Liver (tissue), 9 donors: Measurements from ENCODE around the gene OR5B3. TPM values are rescaled to one million over a fixed set of nuclear protein-coding genes. Genes with fewer than 3 reads are reported as not detected.
A peak's percentile ranks its signal among the peaks of the same experiment; 100 is the strongest.

Experiments
- DNase-seq: peaks from one replicate; pipeline ENCODE4 v3.0.0-alpha.2; 2017; ENCODE audit warnings: low spot score
- H3K27ac ChIP-seq, 2 donors: one replicate each; pipeline ENCODE4 v1.7.0; 2013; ENCODE audit warnings: inconsistent platforms in 2 of 2, low read length in 2 of 2, control low read depth in 1 of 2, low read depth in 1 of 2, mild to moderate bottlenecking in 1 of 2
- H3K27me3 ChIP-seq, 4 donors: one replicate each; pipeline versions ENCODE4 v1.6.1 to v1.7.0; 2013; ENCODE audit warnings: low read length in 3 of 4, inconsistent platforms in 1 of 4, mild to moderate bottlenecking in 1 of 4, moderate library complexity in 1 of 4; ENCODE audit not compliant: control insufficient read depth in 4 of 4, insufficient read depth in 4 of 4
- H3K36me3 ChIP-seq, 4 donors: one replicate each; pipeline versions ENCODE4 v1.6.1 to v1.7.0; 2013; ENCODE audit warnings: low read length in 3 of 4, mild to moderate bottlenecking in 3 of 4, low read depth in 1 of 4, moderate library complexity in 1 of 4; ENCODE audit not compliant: control insufficient read depth in 4 of 4, insufficient read depth in 3 of 4
- H3K4me1 ChIP-seq, 4 donors: one replicate each; pipeline versions ENCODE4 v1.6.1 to v1.7.0; 2013; ENCODE audit warnings: low read length in 3 of 4, mild to moderate bottlenecking in 3 of 4, moderate library complexity in 1 of 4; ENCODE audit not compliant: control insufficient read depth in 4 of 4, insufficient read depth in 4 of 4
- H3K4me3 ChIP-seq, 3 donors: one replicate each; pipeline versions ENCODE4 v1.6.1 to v1.7.0; 2013; ENCODE audit warnings: low read length in 3 of 3, control low read depth in 1 of 3, low read depth in 1 of 3, mild to moderate bottlenecking in 1 of 3
- H3K9ac ChIP-seq, 2 donors: one replicate each; pipeline ENCODE4 v1.7.0; 2013; ENCODE audit warnings: low read length in 2 of 2, mild to moderate bottlenecking in 2 of 2, moderate library complexity in 2 of 2, control low read depth in 1 of 2, low read depth in 1 of 2
- H3K9me3 ChIP-seq, 4 donors: one replicate each; pipeline versions ENCODE4 v1.6.1 to v1.7.0; 2013; ENCODE audit warnings: low read length in 3 of 4; ENCODE audit not compliant: control insufficient read depth in 4 of 4
- EGR1 ChIP-seq, 2 donors: IDR thresholded peaks; 2 replicates each; pipeline ENCODE4 v1.6.1; 2016 to 2018; ENCODE audit warnings: antibody characterized with exemption in 2 of 2, low read depth in 2 of 2
- FOXA1 ChIP-seq: IDR thresholded peaks from 2 replicates; pipeline ENCODE4 v1.6.1; 2016; ENCODE audit warnings: antibody characterized with exemption
- FOXA2 ChIP-seq: IDR thresholded peaks from 2 replicates; pipeline ENCODE4 v1.6.1; 2016; ENCODE audit warnings: antibody characterized with exemption
- GABPA ChIP-seq, 2 donors: IDR thresholded peaks in 1 of 2; conservative IDR thresholded peaks in 1 of 2; 2 replicates each; pipeline ENCODE4 v1.6.1; 2016; ENCODE audit warnings: antibody characterized with exemption in 2 of 2, mild to moderate bottlenecking in 1 of 2, moderate library complexity in 1 of 2
- HNF4A ChIP-seq, 2 donors: conservative IDR thresholded peaks; 2 replicates each; pipeline ENCODE4 v1.6.1; 2016; ENCODE audit warnings: antibody characterized with exemption in 2 of 2, mild to moderate bottlenecking in 2 of 2
- HNF4G ChIP-seq: IDR thresholded peaks from 2 replicates; pipeline ENCODE4 v1.6.1; 2016; ENCODE audit warnings: antibody characterized with exemption
- JUND ChIP-seq, 2 donors: IDR thresholded peaks; 2 replicates each; pipeline ENCODE4 v1.6.1; 2016; ENCODE audit warnings: antibody characterized with exemption in 2 of 2
- NR2F2 ChIP-seq: IDR thresholded peaks from 2 replicates; pipeline ENCODE4 v1.6.1; 2016; ENCODE audit warnings: antibody characterized with exemption
- RAD21 ChIP-seq, 2 donors: IDR thresholded peaks; 2 replicates each; pipeline ENCODE4 v1.6.1; 2016; ENCODE audit warnings: antibody characterized with exemption in 2 of 2, mild to moderate bottlenecking in 2 of 2
- RXRA ChIP-seq, 2 donors: IDR thresholded peaks; 2 replicates each; pipeline ENCODE4 v1.6.1; 2017 to 2018; ENCODE audit warnings: antibody characterized with exemption in 2 of 2, mild to moderate bottlenecking in 1 of 2
- TAF1 ChIP-seq: conservative IDR thresholded peaks from 2 replicates; pipeline ENCODE4 v1.6.1; 2016; ENCODE audit warnings: antibody characterized with exemption, mild to moderate bottlenecking
- YY1 ChIP-seq: IDR thresholded peaks from 2 replicates; pipeline ENCODE4 v1.6.1; 2016; ENCODE audit warnings: antibody characterized with exemption, mild to moderate bottlenecking
- WGBS: extraction: QIAGEN DNeasy Blood & Tissue Kit; methylation state at CpG from one replicate; pipeline ENCODE4 v1.1.7; 2013; 5-methylcytosine and 5-hydroxymethylcytosine counted together
- polyA plus RNA-seq, 2 donors: library from polyadenylated mRNA; stranded (reverse) in 1 of 2; unstranded in 1 of 2; fragments of 200-250 nt in 1 of 2; fragments of >200 nt in 1 of 2; fragmentation: Nextera tagmentation in 1 of 2; extraction: Ambion mirVana in 1 of 2; gene quantifications; one replicate each; pipeline versions ENCODE4 v1.2.1 to v1.2.3, GENCODE V29; 2013 to 2015
- total RNA-seq, 2 donors: library from RNA; depleted of rRNA; stranded (reverse); fragments of >200 nt; gene quantifications; one replicate each; pipeline ENCODE4 v1.2.3, GENCODE V29; 2014
- TF ChIP-seq, protein P1 (sequence below): fragments of 150-350 bp; IDR thresholded peaks from 2 replicates; pipeline ENCODE4 v1.5.1; 2017; ENCODE audit warnings: improper control_type of control experiment, low read depth, low read length; ENCODE audit not compliant: missing input control
- TF ChIP-seq, protein P2 (sequence below): IDR thresholded peaks from 2 replicates; pipeline ENCODE4 v1.6.1; 2016; ENCODE audit warnings: antibody characterized with exemption, mild to moderate bottlenecking
- TF ChIP-seq, protein P3 (sequence below): IDR thresholded peaks from 2 replicates; pipeline ENCODE4 v1.6.1; 2016; ENCODE audit warnings: antibody characterized with exemption
- TF ChIP-seq, protein P4 (sequence below): IDR thresholded peaks from 2 replicates; pipeline ENCODE4 v1.6.1; 2016; ENCODE audit warnings: antibody characterized with exemption
- TF ChIP-seq, protein P5 (sequence below): IDR thresholded peaks from 2 replicates; pipeline ENCODE4 v1.6.1; 2016; ENCODE audit warnings: antibody characterized with exemption
- donor health status: healthy.
- donor health status: healthy.
- donor health status: healthy.
- donor health status: healthy.
- donor health status: healthy.

Gene OR5B3
- total and polyA plus RNA-seq, 4 donors = not detected

DNA sequence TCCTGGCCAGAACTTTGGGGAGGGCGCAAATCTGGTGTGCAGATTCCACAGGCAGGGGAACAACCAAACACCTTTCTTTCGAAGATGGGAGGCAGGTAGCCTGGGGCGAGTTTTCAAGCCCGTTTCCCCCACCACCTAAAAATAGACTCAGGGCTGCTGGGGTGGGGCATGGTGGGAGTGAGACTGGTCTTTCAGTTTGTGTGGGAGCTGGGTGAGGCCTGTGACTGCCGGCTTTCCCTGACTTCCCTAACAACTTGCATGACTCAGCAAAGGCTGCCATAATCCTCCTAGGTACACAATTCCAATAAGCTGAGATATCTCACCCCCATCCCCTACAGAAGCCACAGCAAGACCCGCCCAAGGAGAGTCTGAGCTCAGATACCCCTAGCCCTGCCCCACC lies 39.6 kb upstream of the OR5B3 start:
- Histone ChIP-seq H3K9ac (peak overlapping the region in 1 of 2 donors; percentile 12), H3K27ac (no peak overlapping the region), H3K27me3 (no peaks in the 10 kb centered on the region), H3K4me3 (no peak overlapping the region), H3K4me1 (no peaks in the 10 kb centered on the region), H3K9me3 (peaks cover 6 to 8% (median 7%) of the 10 kb centered on the region in 4 donors), H3K36me3 (no peaks in the 10 kb centered on the region)
- WGBS = 69% methylated on average over 6 of the region's 6 CpGs
- no peak for DNase-seq
- TF ChIP-seq HNF4A (conservative IDR thresholded peaks at IDR 0.05) (no peak), FOXA1 (no peak), HNF4G (no peak), NR2F2 (no peak), RXRA (IDR thresholded peaks at IDR 0.05) (no peak), EGR1 (IDR thresholded peaks at IDR 0.05; ENCODE audit: low read depth in 2 of 2) (no peak), JUND (IDR thresholded peaks at IDR 0.05) (no peak), GABPA (IDR thresholded peaks at IDR 0.05 in 1 of 2, conservative IDR thresholded peaks at IDR 0.05 in 1 of 2) (no peak), TAF1 (no peak), YY1 (no peak)
- TF ChIP-seq, protein P1, sequence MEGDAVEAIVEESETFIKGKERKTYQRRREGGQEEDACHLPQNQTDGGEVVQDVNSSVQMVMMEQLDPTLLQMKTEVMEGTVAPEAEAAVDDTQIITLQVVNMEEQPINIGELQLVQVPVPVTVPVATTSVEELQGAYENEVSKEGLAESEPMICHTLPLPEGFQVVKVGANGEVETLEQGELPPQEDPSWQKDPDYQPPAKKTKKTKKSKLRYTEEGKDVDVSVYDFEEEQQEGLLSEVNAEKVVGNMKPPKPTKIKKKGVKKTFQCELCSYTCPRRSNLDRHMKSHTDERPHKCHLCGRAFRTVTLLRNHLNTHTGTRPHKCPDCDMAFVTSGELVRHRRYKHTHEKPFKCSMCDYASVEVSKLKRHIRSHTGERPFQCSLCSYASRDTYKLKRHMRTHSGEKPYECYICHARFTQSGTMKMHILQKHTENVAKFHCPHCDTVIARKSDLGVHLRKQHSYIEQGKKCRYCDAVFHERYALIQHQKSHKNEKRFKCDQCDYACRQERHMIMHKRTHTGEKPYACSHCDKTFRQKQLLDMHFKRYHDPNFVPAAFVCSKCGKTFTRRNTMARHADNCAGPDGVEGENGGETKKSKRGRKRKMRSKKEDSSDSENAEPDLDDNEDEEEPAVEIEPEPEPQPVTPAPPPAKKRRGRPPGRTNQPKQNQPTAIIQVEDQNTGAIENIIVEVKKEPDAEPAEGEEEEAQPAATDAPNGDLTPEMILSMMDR = no peak
- TF ChIP-seq, protein P2, sequence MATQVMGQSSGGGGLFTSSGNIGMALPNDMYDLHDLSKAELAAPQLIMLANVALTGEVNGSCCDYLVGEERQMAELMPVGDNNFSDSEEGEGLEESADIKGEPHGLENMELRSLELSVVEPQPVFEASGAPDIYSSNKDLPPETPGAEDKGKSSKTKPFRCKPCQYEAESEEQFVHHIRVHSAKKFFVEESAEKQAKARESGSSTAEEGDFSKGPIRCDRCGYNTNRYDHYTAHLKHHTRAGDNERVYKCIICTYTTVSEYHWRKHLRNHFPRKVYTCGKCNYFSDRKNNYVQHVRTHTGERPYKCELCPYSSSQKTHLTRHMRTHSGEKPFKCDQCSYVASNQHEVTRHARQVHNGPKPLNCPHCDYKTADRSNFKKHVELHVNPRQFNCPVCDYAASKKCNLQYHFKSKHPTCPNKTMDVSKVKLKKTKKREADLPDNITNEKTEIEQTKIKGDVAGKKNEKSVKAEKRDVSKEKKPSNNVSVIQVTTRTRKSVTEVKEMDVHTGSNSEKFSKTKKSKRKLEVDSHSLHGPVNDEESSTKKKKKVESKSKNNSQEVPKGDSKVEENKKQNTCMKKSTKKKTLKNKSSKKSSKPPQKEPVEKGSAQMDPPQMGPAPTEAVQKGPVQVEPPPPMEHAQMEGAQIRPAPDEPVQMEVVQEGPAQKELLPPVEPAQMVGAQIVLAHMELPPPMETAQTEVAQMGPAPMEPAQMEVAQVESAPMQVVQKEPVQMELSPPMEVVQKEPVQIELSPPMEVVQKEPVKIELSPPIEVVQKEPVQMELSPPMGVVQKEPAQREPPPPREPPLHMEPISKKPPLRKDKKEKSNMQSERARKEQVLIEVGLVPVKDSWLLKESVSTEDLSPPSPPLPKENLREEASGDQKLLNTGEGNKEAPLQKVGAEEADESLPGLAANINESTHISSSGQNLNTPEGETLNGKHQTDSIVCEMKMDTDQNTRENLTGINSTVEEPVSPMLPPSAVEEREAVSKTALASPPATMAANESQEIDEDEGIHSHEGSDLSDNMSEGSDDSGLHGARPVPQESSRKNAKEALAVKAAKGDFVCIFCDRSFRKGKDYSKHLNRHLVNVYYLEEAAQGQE = no peak
- TF ChIP-seq, protein P3, sequence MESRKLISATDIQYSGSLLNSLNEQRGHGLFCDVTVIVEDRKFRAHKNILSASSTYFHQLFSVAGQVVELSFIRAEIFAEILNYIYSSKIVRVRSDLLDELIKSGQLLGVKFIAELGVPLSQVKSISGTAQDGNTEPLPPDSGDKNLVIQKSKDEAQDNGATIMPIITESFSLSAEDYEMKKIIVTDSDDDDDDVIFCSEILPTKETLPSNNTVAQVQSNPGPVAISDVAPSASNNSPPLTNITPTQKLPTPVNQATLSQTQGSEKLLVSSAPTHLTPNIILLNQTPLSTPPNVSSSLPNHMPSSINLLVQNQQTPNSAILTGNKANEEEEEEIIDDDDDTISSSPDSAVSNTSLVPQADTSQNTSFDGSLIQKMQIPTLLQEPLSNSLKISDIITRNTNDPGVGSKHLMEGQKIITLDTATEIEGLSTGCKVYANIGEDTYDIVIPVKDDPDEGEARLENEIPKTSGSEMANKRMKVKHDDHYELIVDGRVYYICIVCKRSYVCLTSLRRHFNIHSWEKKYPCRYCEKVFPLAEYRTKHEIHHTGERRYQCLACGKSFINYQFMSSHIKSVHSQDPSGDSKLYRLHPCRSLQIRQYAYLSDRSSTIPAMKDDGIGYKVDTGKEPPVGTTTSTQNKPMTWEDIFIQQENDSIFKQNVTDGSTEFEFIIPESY = no peak

DNA sequence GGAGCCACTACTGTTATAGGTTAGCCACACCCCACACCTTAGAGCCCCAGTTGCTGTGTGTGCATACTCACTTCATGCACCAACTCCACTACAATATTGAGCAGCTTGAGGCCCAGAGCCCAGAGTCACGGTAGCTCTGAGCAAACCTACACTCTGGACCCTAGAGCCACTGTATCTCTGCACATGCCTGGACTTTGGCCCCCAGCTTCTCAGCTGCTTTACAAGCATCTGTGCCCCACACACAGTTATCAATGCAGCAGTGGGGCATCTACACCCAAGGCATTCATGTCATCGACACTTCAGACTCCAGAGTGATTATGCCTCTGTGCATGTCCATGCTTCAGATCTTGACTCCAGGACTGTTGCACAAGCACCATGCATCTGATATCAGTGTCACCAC lies 37.6 kb upstream of the OR5B3 start:
- WGBS = 67% methylated on average over 2 of the region's 2 CpGs
- DNase-seq = no peak
- no peaks in the 10 kb centered on the region for H3K36me3 ChIP-seq
- H3K27me3 ChIP-seq = no peaks in the 10 kb centered on the region
- H3K9ac ChIP-seq = no peak overlapping the region
- H3K4me1 ChIP-seq = no peaks in the 10 kb centered on the region
- no peak overlapping the region for H3K27ac ChIP-seq
- peaks cover 6 to 8% (median 7%) of the 10 kb centered on the region in 4 donors for H3K9me3 ChIP-seq
- no peak overlapping the region for H3K4me3 ChIP-seq
- TF ChIP-seq, protein P4, sequence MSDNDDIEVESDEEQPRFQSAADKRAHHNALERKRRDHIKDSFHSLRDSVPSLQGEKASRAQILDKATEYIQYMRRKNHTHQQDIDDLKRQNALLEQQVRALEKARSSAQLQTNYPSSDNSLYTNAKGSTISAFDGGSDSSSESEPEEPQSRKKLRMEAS = no peak
- TF ChIP-seq YY1 = no peak
- TF ChIP-seq, protein P5, sequence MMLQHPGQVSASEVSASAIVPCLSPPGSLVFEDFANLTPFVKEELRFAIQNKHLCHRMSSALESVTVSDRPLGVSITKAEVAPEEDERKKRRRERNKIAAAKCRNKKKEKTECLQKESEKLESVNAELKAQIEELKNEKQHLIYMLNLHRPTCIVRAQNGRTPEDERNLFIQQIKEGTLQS = no peak
- TF ChIP-seq TAF1 = no peak
- TF ChIP-seq, protein P2 = no peak
- no peak for TF ChIP-seq FOXA1
- TF ChIP-seq JUND (IDR thresholded peaks at IDR 0.05) = no peak
- TF ChIP-seq HNF4G = no peak
- TF ChIP-seq GABPA (IDR thresholded peaks at IDR 0.05 in 1 of 2, conservative IDR thresholded peaks at IDR 0.05 in 1 of 2) = no peak
- TF ChIP-seq, protein P1 = no peak
- TF ChIP-seq RAD21 (IDR thresholded peaks at IDR 0.05) = no peak
- TF ChIP-seq NR2F2 = no peak
- TF ChIP-seq FOXA2 = no peak
